GM12878 (cell line): ENCODE data around the gene RBM4B. TPM values are rescaled to one million over a fixed set of nuclear protein-coding genes. Genes with fewer than 3 reads are reported as not detected.

Experiments
- ATAC-seq: fragments of 200-7000 bp; cut with Tn5 transposase; 3 replicates; pipeline ENCODE4 v1.9.1; 2020; ENCODE audit warnings: mild to moderate bottlenecking, moderate library complexity
- BruUV-seq: library from RNA; stranded (reverse); fragments of 400-500 nt; replicated peaks from 2 replicates; lab custom pipeline; 2021; lab: Mats Ljungman, UMichigan
- CTCF ChIA-PET: fragments of 300-600 bp; sonication (Branson Sonifier 250); formaldehyde crosslinking; extraction: SDS; loops from one replicate; lab custom pipeline; 2021; ENCODE audit warnings: inconsistent platforms; lab: Yijun Ruan, JAX
- POLR2A ChIA-PET: fragments of 350-600 bp; formaldehyde crosslinking; extraction: SDS; loops from one replicate; lab custom pipeline; 2021; ENCODE audit warnings: inconsistent platforms; lab: Charles Lee
- RAD21 ChIA-PET: fragments of 300-600 bp; sonication (Branson Sonifier 250); formaldehyde crosslinking; loops from one replicate; lab custom pipeline; 2023; ENCODE audit warnings: antibody characterized with exemption; ENCODE audit not compliant: unreplicated experiment; lab: Charles Lee
- SMC1A ChIA-PET: fragments of 300-600 bp; sonication (Branson Sonifier 250); formaldehyde crosslinking; loops from one replicate; lab custom pipeline; 2023; ENCODE audit not compliant: unreplicated experiment, uncharacterized antibody; lab: Charles Lee
- DNase-seq: peaks from one replicate; pipeline ENCODE4 v3.0.0-alpha.2; 2011; ENCODE audit warnings: low read depth, low spot score
- FAIRE-seq: peaks from 3 replicates; lab custom pipeline; 2011; peaks lifted over from hg19 to GRCh38; lab: Jason Lieb, UNC
- H2AFZ ChIP-seq: 2 replicates; pipeline ENCODE4 v1.6.0; 2011; ENCODE audit warnings: low read depth, low read length, control low read depth; ENCODE audit not compliant: control insufficient read depth
- H3K27ac ChIP-seq: 2 replicates; pipeline ENCODE4 v1.5.1; 2011; ENCODE audit warnings: control low read depth; ENCODE audit not compliant: control insufficient read depth, insufficient read depth
- H3K27me3 ChIP-seq, 2 experiments: replicated peaks in 1 of 2; 2 replicates each; pipeline versions ENCODE4 v1.6.0 to v1.6.1; 2011; ENCODE audit warnings: low read length in 1 of 2; ENCODE audit not compliant: control insufficient read depth in 2 of 2, insufficient read depth in 2 of 2
- H3K36me3 ChIP-seq, 2 experiments: 2 replicates each; pipeline ENCODE4 v1.5.1; 2011; ENCODE audit warnings: low read length in 1 of 2; ENCODE audit not compliant: control insufficient read depth in 2 of 2, insufficient read depth in 2 of 2
- H3K4me1 ChIP-seq: 2 replicates; pipeline ENCODE4 v1.6.1; 2011; ENCODE audit warnings: mild to moderate bottlenecking, low read length, moderate library complexity, mixed read lengths; ENCODE audit not compliant: control insufficient read depth, insufficient read depth
- H3K4me2 ChIP-seq: 2 replicates; pipeline ENCODE4 v1.6.0; 2011; ENCODE audit warnings: control low read depth; ENCODE audit not compliant: control insufficient read depth, insufficient read depth
- H3K4me3 ChIP-seq: fragments of 200-600 bp; sonication (generic); 2 replicates; pipeline ENCODE4 v1.5.1; 2016
- H3K79me2 ChIP-seq: 2 replicates; pipeline ENCODE4 v1.6.0; 2011; ENCODE audit warnings: low read length; ENCODE audit not compliant: control insufficient read depth, insufficient read depth
- H3K9ac ChIP-seq: 2 replicates; pipeline ENCODE4 v1.8.0; 2011; ENCODE audit warnings: low read length, control low read depth, mixed read lengths; ENCODE audit not compliant: control insufficient read depth, insufficient read depth
- H3K9me3 ChIP-seq: replicated peaks from 3 replicates; pipeline ENCODE4 v1.5.1; 2011; ENCODE audit warnings: mild to moderate bottlenecking, low read length; ENCODE audit not compliant: control insufficient read depth, insufficient read depth
- H4K20me1 ChIP-seq: 2 replicates; pipeline ENCODE4 v1.6.0; 2011; ENCODE audit not compliant: control insufficient read depth, insufficient read depth
- KDM1A ChIP-seq: fragments of 200-600 bp; sonication (generic); IDR thresholded peaks from 2 replicates; pipeline ENCODE4 v1.6.1; 2016; ENCODE audit warnings: borderline replicate concordance
- NBN ChIP-seq: fragments of 450-650 bp; IDR thresholded peaks from 2 replicates; pipeline ENCODE4 v1.6.1; 2016
- POLR2A ChIP-seq: IDR thresholded peaks from 2 replicates; pipeline ENCODE4 v1.6.1; 2011; ENCODE audit warnings: low read depth, mild to moderate bottlenecking, low read length
- POLR2AphosphoS5 ChIP-seq: IDR thresholded peaks from 2 replicates; pipeline ENCODE4 v1.6.1; 2011; ENCODE audit warnings: mild to moderate bottlenecking, low read length, inconsistent platforms
- SMAD5 ChIP-seq: IDR thresholded peaks from 2 replicates; pipeline ENCODE4 v1.6.1; 2016; ENCODE audit warnings: antibody characterized with exemption, low read depth
- YY1 ChIP-seq: IDR thresholded peaks from 2 replicates; pipeline ENCODE4 v1.6.1; 2011; ENCODE audit warnings: low read depth, mild to moderate bottlenecking, low read length
- WGBS: methylation state at CpG from one replicate; pipeline ENCODE4 v1.1.6; 2016; ENCODE audit warnings: low lambda C conversion rate; ENCODE audit not compliant: insufficient replicate concordance, insufficient coverage; ENCODE audit errors: missing lambda C conversion rate; 5-methylcytosine and 5-hydroxymethylcytosine counted together
- in situ Hi-C: fragments of 300-500 bp; cut with MboI; formaldehyde crosslinking; loops from 9 replicates; pipeline ENCODE4 v1.14.3; 2018; ENCODE audit warnings: mixed read lengths
- intact Hi-C: fragments of 100-400 bp; cut with micrococcal nuclease; formaldehyde crosslinking; loops from one replicate; pipeline ENCODE4 v1.14.2; 2022; ENCODE audit not compliant: unreplicated experiment
- polyA plus RNA-seq, 11 experiments: library from polyadenylated mRNA; depleted of rRNA in 4 of 11; unstranded in 6 of 11; stranded (reverse) in 5 of 11; fragments of >200 nt; fragmentation: Nextera tagmentation in 4 of 11; fragmentation: Illumina TruSeq in 1 of 11; extraction: Ambion mirVana in 4 of 11; extraction: Trizol in 1 of 11; gene quantifications; 1 replicate in 1 of 11; 2 replicates in 10 of 11; pipeline versions ENCODE4 v1.2.1 to v1.2.3, GENCODE V29; 2011 to 2016; ENCODE audit warnings: inconsistent platforms in 2 of 11, missing spikeins in 2 of 11, low read depth in 1 of 11
- total RNA-seq, 4 experiments: library from RNA; depleted of rRNA in 3 of 4; stranded (reverse); fragments of >200 nt in 3 of 4; fragmentation: Illumina TruSeq in 1 of 4; extraction: Trizol in 1 of 4; gene quantifications; 2 replicates each; pipeline versions ENCODE4 v1.2.1 to v1.2.3, GENCODE V29; 2013 to 2021

RBM4B gene
- total and polyA plus RNA-seq, 10 of the 15 experiments (the other 5 are each of a cell fraction or from before 2014, with no cell fraction given), result 16.1 to 37.0 (median 21.6) TPM

GRCh38 chr11:66653123-66653522, 24.6 kb downstream of the RBM4B start:
- peaks cover 18% of the 10 kb centered on the region for H3K79me2 ChIP-seq

GRCh38 chr11:66652651-66653050, 25.0 kb downstream of the RBM4B start:
- SMC1A ChIA-PET, result interaction anchor here (0.9 to 2.0 kb wide), 2 partner anchors 10 to 15 kb away, joined by 3 to 6 read pairs; partner anchors contain the start of gene RBM4
- RAD21 ChIA-PET, result no interaction called here
- WGBS, result 84% methylated on average over 7 of the region's 7 CpGs
- FAIRE-seq (no peak), ATAC-seq (no peak), DNase-seq (no peak)
- TF ChIP-seq POLR2AphosphoS5 (peak; percentile 72), KDM1A (no peak), NBN (no peak), POLR2A (peak; percentile 54), SMAD5 (0 out of 2 replicates have a peak, but pooled peaks have one; percentile 28)
- H3K4me3 ChIP-seq, result no peak overlapping the region
- peaks cover 4 to 21% of the 10 kb centered on the region in 2 experiments for H3K36me3 ChIP-seq
- in situ Hi-C loops (no loop called here), intact Hi-C loops (no loop called here)
- H2AFZ ChIP-seq, result no peak overlapping the region
- no peaks in the 10 kb centered on the region for H3K4me1 ChIP-seq
- H3K27me3 ChIP-seq, result no peaks in the 10 kb centered on the region
- no peak overlapping the region for H3K9ac ChIP-seq
- H4K20me1 ChIP-seq, result peaks cover 7% of the 10 kb centered on the region; the same call in 1 of the 2 replicates
- no peaks in the 10 kb centered on the region for H3K9me3 ChIP-seq
- H3K79me2 ChIP-seq, result peaks cover 20% of the 10 kb centered on the region
- TSS peak; percentile 21 for BruUV-seq
- CTCF ChIA-PET, result interaction anchor here (1.9 kb wide), 1 partner anchor 25 kb away, joined by 5 read pairs; the partner anchor contains the start of gene RBM4B
- no peak overlapping the region for H3K27ac ChIP-seq
- H3K4me2 ChIP-seq, result no peak overlapping the region
- POLR2A ChIA-PET, result interaction anchor here (0.7 to 1.4 kb wide), 3 partner anchors 9 to 36 kb away, joined by 3 to 5 read pairs (median 3); partner anchors contain the start of gene RBM14

More at GRCh38 chr11:66653123-66653522, 24.6 kb downstream of the RBM4B start:
- ATAC-seq (no peak), FAIRE-seq (no peak), DNase-seq (no peak)
- POLR2A ChIA-PET, result interaction anchor here (0.7 to 1.4 kb wide), 5 partner anchors 8 to 259 kb away, joined by 3 to 5 read pairs (median 3); partner anchors contain the start of gene RBM14
- no peak overlapping the region for H2AFZ ChIP-seq
- H4K20me1 ChIP-seq, result peaks cover 7% of the 10 kb centered on the region; the same call in 1 of the 2 replicates
- no peaks in the 10 kb centered on the region for H3K9me3 ChIP-seq
- RAD21 ChIA-PET, result no interaction called here
- H3K36me3 ChIP-seq, result peaks cover 4 to 20% of the 10 kb centered on the region in 2 experiments
- H3K27ac ChIP-seq, result no peak overlapping the region
- no peak overlapping the region for H3K4me2 ChIP-seq
- SMC1A ChIA-PET, result interaction anchor here (0.9 kb wide), 1 partner anchor 9 kb away, joined by 3 read pairs; no protein-coding TSS in a partner anchor
- CTCF ChIA-PET, result interaction anchor here (1.9 kb wide), 1 partner anchor 24 kb away, joined by 5 read pairs; the partner anchor contains the start of gene RBM4B
- H3K4me1 ChIP-seq, result no peaks in the 10 kb centered on the region
- no peak overlapping the region for H3K9ac ChIP-seq
- 85% methylated on average over 6 of the region's 6 CpGs for WGBS
- in situ Hi-C loops (no loop called here), intact Hi-C loops (no loop called here)
- H3K27me3 ChIP-seq, result no peaks in the 10 kb centered on the region
- H3K4me3 ChIP-seq, result no peak overlapping the region
- TF ChIP-seq POLR2AphosphoS5 (0 out of 2 replicates have a peak, but pooled peaks have one; percentile 42), YY1 (no peak)
- no TSS peak for BruUV-seq
